GM10847 (cell line): ENCODE measurements around the gene RELL1.

Source experiments
- POLR2A ChIP-seq: IDR thresholded peaks from 2 replicates; pipeline ENCODE4 v1.6.1; 2011; ENCODE audit not compliant: insufficient read length; ENCODE audit errors: extremely low read depth

The RELL1 gene

GRCh38 chr4:37662251-37662650 lies 23.9 kb downstream of the RELL1 start:
- no peak for TF ChIP-seq POLR2A

DNA sequence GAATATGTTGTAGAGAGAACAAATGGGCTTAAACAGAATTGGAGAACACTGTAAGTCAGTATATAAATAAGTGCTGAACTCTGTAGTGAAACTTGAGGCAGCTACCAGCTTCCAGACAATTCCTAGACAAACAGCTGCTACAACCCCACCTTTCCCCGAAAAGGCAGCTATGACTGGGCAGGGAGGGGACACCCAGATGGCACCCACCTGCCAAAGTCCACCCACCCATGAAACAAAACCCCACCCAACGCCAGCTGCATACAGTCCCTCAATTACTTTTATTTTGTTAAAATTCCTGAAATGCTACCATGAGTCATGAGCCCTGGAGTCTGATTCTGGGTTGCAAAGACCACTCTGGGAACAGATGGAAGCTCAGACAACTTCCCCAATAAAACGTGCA lies 24.4 kb downstream of the RELL1 start:
- no peak for TF ChIP-seq POLR2A

DNA sequence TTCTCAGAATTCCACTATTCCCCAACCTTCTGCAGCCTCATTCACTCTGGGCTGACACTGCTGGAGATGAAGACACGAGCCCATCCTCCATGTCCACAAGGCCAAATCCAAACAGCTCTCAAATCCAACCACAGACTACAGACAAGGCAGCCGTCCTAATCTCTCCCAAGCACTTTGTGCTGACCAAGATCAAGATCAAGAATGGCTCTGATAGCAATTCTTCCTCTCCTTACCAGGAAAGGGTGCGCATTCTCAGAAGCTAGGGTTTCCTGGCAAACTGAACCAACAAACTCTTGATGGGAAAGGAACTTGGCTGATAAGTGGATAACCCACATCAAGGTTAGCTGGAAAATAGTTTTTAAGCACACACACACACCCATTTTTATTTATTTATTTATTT lies 26.5 kb downstream of the RELL1 start:
- TF ChIP-seq POLR2A: no peak

GRCh38 chr4:37656649-37657048 lies 29.5 kb downstream of the RELL1 start:
- no peak for TF ChIP-seq POLR2A

GRCh38 chr4:37653601-37654000 lies 32.6 kb downstream of the RELL1 start:
- TF ChIP-seq POLR2A: no peak

- no peak for TF ChIP-seq POLR2A
Observed at GRCh38 chr4:37652747-37653527, 33.2 kb downstream of the RELL1 start.

DNA sequence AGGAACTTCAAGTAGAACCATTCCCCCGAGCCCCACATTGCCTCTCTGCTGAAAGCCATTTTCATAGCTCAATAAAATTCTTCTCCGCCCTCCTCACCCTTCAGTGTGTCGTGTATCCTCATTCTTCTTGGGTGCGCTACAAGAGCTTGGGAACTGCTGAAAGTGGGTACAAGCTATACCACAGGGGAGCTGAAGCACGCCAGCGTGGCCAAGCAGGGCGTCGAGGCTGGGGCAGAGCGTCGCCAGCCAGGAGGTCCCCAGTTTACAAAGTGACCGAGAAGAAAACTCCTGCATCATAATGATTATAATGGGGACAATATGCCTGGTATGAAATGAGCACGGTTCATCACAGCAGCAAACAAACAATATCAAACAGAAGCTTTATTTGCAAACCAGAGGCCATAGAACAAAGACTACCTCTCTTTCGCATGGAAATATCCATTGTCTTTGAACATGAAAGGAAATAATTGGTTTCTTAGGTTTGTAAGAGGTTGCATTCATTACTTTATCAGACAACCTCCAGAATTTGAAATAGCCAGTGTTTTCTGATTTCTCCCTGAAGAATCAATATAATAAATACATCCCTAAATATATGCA lies 34.3 kb downstream of the RELL1 start:
- no peak for TF ChIP-seq POLR2A

DNA sequence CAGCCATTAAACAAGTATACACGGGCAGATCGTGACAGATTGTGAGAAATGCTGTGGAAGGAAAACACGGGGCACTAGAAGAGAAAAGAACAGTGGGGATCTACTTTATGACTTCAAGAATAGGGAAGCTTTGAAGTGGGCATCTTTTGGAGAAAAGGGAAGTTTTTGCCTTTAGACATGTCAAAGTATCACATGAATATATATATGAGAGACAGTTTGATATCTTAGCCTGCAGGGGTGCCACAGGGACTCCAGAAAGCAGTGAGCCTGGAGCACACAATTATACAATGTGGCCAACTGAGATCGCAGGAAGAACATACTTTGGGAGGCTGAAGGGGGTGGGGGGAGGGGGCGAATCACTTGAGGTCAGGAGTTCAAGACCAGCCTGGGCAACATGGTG lies 35.7 kb downstream of the RELL1 start:
- TF ChIP-seq POLR2A: no peak

GRCh38 chr4:37649268-37649667 lies 36.9 kb downstream of the RELL1 start:
- TF ChIP-seq POLR2A: no peak

GRCh38 chr4:37648084-37648817 lies 37.9 kb downstream of the RELL1 start:
- no peak for TF ChIP-seq POLR2A

- TF ChIP-seq POLR2A: no peak
Observed at GRCh38 chr4:37646247-37646646, 39.9 kb downstream of the RELL1 start.

DNA sequence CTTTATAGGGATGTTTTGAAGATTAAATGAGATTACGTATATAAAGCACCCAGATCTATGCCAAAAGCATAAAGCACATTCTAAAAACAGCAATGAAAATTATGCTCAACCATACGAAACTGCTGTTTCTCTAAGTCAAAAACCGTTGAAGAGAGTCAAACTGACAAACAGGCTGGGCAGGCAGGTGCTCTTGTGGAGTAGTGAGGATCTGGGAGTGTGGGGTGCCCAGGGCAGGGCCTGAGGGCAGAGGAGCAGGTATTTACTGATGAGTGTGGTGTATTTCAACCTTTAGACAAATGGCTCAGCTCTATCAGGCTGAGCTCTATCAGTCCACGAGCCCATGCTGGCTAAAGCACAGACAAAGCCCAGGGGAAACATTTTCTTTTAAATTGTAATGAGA lies 40.4 kb downstream of the RELL1 start:
- no peak for TF ChIP-seq POLR2A

DNA sequence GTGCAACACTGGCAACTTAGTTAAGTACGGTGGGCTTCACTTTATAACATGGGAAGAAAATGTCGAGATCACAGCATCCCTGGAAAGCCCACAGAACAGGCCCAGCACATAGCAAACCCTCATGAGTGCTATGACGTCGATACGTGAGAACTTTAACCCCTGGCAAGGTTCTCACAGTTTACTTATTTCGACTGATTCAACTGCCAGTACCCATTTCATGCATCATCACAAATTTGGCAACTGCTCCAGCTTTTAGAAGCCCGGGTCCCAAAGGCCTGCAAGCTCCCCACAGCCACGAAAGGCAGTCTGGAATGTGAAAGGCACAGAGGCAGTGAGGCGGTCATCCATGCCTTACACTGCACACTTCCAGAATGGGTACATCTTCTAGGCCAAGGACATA lies 41.2 kb downstream of the RELL1 start:
- no peak for TF ChIP-seq POLR2A

- TF ChIP-seq POLR2A: no peak
Observed at GRCh38 chr4:37641886-37642849, 44.0 kb downstream of the RELL1 start.

GRCh38 chr4:37641352-37641751 lies 44.8 kb downstream of the RELL1 start:
- no peak for TF ChIP-seq POLR2A
